ENCODE measurements around the gene S100A2.

DNA sequence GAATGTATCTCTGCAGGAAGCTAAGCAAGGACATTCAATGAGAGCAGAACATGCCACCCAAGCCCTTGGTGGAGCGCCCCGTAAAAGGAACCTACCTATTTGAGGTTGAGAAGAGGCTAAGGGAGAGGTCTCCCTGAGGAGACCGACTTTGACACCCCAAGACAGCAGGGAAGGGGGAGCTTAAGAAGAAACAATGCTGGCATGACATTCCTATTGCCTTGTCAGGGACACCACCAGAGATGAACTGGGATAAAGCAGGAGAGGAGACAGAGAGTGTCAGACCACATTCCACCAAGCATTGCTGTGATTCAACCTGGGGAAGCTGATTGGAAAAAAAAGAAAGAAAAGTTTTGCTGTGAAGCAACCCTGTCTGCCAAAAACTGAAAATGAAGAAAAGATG lies 13.3 kb upstream of the S100A2 start:
- TF ChIP-seq POLR2A (IDR thresholded peaks at IDR 0.05; ENCODE audit: low read depth, low read length) (no peak), CTCF (IDR thresholded peaks at IDR 0.05; ENCODE audit: extremely low read depth in 1 of 2, insufficient read depth in 1 of 2, low read depth in 1 of 2, low read length in 2 of 2) (no peak), EZH2 (IDR thresholded peaks at IDR 0.05; ENCODE audit: borderline replicate concordance, low read depth, low read length, severe bottlenecking) (no peak), POLR2AphosphoS5 (IDR thresholded peaks at IDR 0.05; ENCODE audit: insufficient read depth, low read depth, low read length) (no peak), JUN (IDR thresholded peaks at IDR 0.05; ENCODE audit: borderline replicate concordance, insufficient read depth, insufficient read length, low read depth) (no peak)
